Measurements from ENCODE around the gene BMP2K. TPM values are rescaled to one million over a fixed set of nuclear protein-coding genes. Genes with fewer than 3 reads are reported as not detected.

BMP2K gene
- polyA plus RNA-seq, 2 of the 4 experiments (the other 2 are of a cell fraction): 9.9 to 19.7 TPM

DNA sequence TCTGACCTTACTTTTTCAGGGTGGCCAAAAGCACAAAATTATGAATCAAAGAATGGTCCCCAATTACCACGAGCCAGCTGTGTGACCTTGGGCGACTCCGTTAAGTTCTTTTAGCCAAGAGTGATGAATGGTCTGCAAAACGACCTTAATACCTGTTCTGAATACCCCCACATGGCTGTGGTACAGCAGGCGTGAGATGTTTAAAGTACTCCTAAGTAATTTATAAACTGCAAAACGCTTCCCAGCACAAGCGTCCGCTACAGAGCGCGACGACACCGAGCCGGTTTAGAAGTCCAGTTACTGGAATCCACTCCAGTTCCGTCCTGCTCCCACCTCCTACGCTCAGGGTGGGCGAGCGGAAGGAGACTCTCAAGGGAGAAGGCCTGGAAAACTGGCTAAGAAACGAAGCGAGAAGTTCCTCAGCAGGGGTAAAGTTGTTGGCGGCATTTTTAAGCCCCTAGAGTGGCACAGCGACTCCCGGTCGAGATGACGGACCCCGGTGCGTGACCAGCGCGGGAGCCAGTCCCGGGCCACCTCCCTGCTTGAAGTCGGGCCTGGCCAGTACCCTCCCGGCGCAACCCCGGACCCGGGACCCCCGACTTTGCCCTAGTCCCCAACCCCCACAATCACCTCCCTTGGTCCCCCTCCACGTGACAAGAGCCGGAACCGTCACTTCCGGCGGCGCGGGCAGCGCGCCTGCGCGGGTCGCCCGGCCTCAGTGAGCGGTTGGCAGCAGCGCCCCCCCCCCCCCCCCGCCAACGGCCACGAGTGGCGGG is 659 bp upstream of the BMP2K start:
- Histone ChIP-seq H3K9me3 (no peaks in the 10 kb centered on the region), H3K4me2 (peak overlapping the region; percentile 85), H3K27ac (peak overlapping the region; percentile 96 to 97), H3K4me3 (peak overlapping the region; percentile 64), H3K4me1 (peaks cover 18% of the 10 kb centered on the region; the same call in 2 of the 3 replicates)
- peak; percentile 51 to 78 for DNase-seq (ENCODE audit: low read depth in 1 of 2, low spot score in 1 of 2)
- 0% methylated on average over 11 of the region's 54 CpGs for WGBS (ENCODE audit: missing lambda C conversion rate)
- peak; percentile 83 for ATAC-seq
- CTCF ChIA-PET: interaction anchor here (0.6 to 1.3 kb wide), 3 partner anchors 122 to 132 kb away, joined by 3 to 5 read pairs (median 3); no protein-coding TSS in a partner anchor
- TF ChIP-seq HOXB5 (CRISPR knock-in tag; IDR thresholded peaks at IDR 0.05) (no peak), RARB (CRISPR knock-in tag; IDR thresholded peaks at IDR 0.05) (no peak), JUN (IDR thresholded peaks at IDR 0.05) (peak in 1 of 2 experiments; percentile 88), HOXB13 (CRISPR knock-in tag; IDR thresholded peaks at IDR 0.05; ENCODE audit: low read depth) (no peak), ZC3H11A (IDR thresholded peaks at IDR 0.05) (no peak), KDM1A (IDR thresholded peaks at IDR 0.05; ENCODE audit: low read depth) (no peak), PHF8 (IDR thresholded peaks at IDR 0.05; ENCODE audit: borderline replicate concordance, low read depth) (peak; percentile 49; the same call in 1 of the 2 replicates), FOXS1 (CRISPR knock-in tag; IDR thresholded peaks at IDR 0.05) (no peak), CBX2 (IDR thresholded peaks at IDR 0.05; ENCODE audit: borderline replicate concordance, low read depth) (no peak), GATA3 (IDR thresholded peaks at IDR 0.05; ENCODE audit: borderline replicate concordance) (0 out of 2 replicates have a peak, but pooled peaks have one; percentile 15), POLR2A (IDR thresholded peaks at IDR 0.05; ENCODE audit: low read length) (peak; percentile 38), SREBF2 (IDR thresholded peaks at IDR 0.05) (no peak), TFCP2L1 (CRISPR knock-in tag; IDR thresholded peaks at IDR 0.05) (peak; percentile 47; the same call in 1 of the 2 replicates)
- TF ChIP-seq, protein P1, sequence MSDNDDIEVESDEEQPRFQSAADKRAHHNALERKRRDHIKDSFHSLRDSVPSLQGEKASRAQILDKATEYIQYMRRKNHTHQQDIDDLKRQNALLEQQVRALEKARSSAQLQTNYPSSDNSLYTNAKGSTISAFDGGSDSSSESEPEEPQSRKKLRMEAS (IDR thresholded peaks at IDR 0.05): peak; percentile 66; the same call in 1 of the 2 replicates
- TF ChIP-seq, protein P2, sequence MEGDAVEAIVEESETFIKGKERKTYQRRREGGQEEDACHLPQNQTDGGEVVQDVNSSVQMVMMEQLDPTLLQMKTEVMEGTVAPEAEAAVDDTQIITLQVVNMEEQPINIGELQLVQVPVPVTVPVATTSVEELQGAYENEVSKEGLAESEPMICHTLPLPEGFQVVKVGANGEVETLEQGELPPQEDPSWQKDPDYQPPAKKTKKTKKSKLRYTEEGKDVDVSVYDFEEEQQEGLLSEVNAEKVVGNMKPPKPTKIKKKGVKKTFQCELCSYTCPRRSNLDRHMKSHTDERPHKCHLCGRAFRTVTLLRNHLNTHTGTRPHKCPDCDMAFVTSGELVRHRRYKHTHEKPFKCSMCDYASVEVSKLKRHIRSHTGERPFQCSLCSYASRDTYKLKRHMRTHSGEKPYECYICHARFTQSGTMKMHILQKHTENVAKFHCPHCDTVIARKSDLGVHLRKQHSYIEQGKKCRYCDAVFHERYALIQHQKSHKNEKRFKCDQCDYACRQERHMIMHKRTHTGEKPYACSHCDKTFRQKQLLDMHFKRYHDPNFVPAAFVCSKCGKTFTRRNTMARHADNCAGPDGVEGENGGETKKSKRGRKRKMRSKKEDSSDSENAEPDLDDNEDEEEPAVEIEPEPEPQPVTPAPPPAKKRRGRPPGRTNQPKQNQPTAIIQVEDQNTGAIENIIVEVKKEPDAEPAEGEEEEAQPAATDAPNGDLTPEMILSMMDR (IDR thresholded peaks at IDR 0.05): no peak
- TF ChIP-seq, protein P3, sequence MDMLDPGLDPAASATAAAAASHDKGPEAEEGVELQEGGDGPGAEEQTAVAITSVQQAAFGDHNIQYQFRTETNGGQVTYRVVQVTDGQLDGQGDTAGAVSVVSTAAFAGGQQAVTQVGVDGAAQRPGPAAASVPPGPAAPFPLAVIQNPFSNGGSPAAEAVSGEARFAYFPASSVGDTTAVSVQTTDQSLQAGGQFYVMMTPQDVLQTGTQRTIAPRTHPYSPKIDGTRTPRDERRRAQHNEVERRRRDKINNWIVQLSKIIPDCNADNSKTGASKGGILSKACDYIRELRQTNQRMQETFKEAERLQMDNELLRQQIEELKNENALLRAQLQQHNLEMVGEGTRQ (IDR thresholded peaks at IDR 0.05): peak; percentile 84
- POLR2A ChIA-PET: interaction anchor here (0.7 to 2.2 kb wide), 4 partner anchors 87 to 130 kb away, joined by 3 to 18 read pairs (median 10); no protein-coding TSS in a partner anchor
- no peak for FAIRE-seq

DNA sequence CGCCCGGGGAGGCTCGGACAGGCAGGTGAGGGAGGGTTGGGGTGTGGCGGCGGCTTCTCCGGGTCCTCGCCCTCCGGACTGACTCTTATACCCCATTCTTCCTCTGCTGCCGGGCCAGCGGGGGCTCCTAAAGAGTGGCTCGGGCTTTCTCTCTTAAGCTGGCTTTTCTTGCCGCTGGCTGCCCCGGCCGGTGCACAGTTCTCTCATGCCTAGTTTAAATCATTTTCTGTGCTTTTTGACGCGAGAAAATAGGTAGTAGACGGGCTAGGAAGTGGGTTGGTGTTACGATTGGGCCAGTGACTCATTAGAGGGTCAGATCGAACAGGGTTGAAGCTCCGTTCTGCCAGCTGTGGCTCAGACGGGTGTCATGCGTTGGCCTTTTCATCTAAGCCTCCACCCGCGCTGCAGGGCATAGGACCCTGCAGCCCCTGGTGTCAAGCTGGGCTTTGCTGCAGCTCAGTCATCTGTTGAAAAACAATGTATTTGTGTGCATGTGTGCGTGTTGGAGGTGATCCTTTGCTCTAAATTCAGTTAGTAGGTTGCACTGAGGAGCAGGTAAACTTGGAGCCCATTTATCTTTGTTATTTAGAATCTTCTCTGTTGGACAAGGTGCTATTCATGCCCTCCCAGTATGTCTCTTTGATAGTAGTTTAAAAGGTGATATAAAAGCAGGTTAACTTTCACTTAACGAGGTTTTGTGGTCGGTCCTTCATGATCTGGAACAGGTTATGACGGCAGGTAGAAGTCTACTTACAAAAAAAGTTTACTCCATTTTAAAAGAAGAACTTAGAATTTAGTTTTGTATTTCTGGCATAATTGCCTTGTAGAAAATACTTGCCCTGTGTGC is 802 bp downstream of the BMP2K start:
- DNase-seq (ENCODE audit: low read depth in 1 of 2, low spot score in 1 of 2) (peak; percentile 16 to 41), FAIRE-seq (no peak), ATAC-seq (peak; percentile 54 to 62)
- peak overlapping the region; percentile 96 to 97 for H3K27ac ChIP-seq
- ChIA-PET POLR2A (interaction anchor here (0.6 to 2.2 kb wide), 12 partner anchors 10 to 132 kb away, joined by 3 to 18 read pairs (median 4); no protein-coding TSS in a partner anchor), CTCF (interaction anchor here (1.3 kb wide), 2 partner anchors 131 to 134 kb away, joined by 3 to 5 read pairs; no protein-coding TSS in a partner anchor)
- H3K4me2 ChIP-seq: peak overlapping the region; percentile 73
- whole genome bisulfite sequencing (ENCODE audit: missing lambda C conversion rate): 2% methylated on average over 23 of the region's 28 CpGs
- no peaks in the 10 kb centered on the region for H3K9me3 ChIP-seq
- H3K4me1 ChIP-seq: peaks cover 18% of the 10 kb centered on the region; the same call in 2 of the 3 replicates
- H3K4me3 ChIP-seq: peak overlapping the region; percentile 64
- TF ChIP-seq RCOR1 (IDR thresholded peaks at IDR 0.05; ENCODE audit: low read depth, low read length) (no peak), HOXB5 (CRISPR knock-in tag; IDR thresholded peaks at IDR 0.05) (no peak), KDM5A (IDR thresholded peaks at IDR 0.05) (no peak), FOXS1 (CRISPR knock-in tag; IDR thresholded peaks at IDR 0.05) (no peak), EHMT2 (IDR thresholded peaks at IDR 0.05; ENCODE audit: low read depth) (no peak), NPAS2 (CRISPR knock-in tag; IDR thresholded peaks at IDR 0.05; ENCODE audit: borderline replicate concordance) (no peak), TP53 (CRISPR knock-in tag; IDR thresholded peaks at IDR 0.05) (no peak), ZSCAN20 (CRISPR knock-in tag; IDR thresholded peaks at IDR 0.05) (no peak), JUNB (IDR thresholded peaks at IDR 0.05) (no peak), NR3C1 (IDR thresholded peaks at IDR 0.05) (no peak), RNF2 (IDR thresholded peaks at IDR 0.05; ENCODE audit: borderline replicate concordance, low read depth) (no peak), POLR2AphosphoS2 (conservative IDR thresholded peaks at IDR 0.05; ENCODE audit: low read length) (no peak), CBX8 (IDR thresholded peaks at IDR 0.05) (no peak), JUN (IDR thresholded peaks at IDR 0.05) (no peak), BHLHE40 (IDR thresholded peaks at IDR 0.05; ENCODE audit: low read depth, low read length) (no peak)
- TF ChIP-seq, protein P4, sequence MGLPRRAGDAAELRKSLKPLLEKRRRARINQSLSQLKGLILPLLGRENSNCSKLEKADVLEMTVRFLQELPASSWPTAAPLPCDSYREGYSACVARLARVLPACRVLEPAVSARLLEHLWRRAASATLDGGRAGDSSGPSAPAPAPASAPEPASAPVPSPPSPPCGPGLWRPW (IDR thresholded peaks at IDR 0.05): no peak
- TF ChIP-seq, protein P5, sequence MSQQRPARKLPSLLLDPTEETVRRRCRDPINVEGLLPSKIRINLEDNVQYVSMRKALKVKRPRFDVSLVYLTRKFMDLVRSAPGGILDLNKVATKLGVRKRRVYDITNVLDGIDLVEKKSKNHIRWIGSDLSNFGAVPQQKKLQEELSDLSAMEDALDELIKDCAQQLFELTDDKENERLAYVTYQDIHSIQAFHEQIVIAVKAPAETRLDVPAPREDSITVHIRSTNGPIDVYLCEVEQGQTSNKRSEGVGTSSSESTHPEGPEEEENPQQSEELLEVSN (IDR thresholded peaks at IDR 0.05; ENCODE audit: borderline replicate concordance, low read depth): no peak
- TF ChIP-seq, protein P6, sequence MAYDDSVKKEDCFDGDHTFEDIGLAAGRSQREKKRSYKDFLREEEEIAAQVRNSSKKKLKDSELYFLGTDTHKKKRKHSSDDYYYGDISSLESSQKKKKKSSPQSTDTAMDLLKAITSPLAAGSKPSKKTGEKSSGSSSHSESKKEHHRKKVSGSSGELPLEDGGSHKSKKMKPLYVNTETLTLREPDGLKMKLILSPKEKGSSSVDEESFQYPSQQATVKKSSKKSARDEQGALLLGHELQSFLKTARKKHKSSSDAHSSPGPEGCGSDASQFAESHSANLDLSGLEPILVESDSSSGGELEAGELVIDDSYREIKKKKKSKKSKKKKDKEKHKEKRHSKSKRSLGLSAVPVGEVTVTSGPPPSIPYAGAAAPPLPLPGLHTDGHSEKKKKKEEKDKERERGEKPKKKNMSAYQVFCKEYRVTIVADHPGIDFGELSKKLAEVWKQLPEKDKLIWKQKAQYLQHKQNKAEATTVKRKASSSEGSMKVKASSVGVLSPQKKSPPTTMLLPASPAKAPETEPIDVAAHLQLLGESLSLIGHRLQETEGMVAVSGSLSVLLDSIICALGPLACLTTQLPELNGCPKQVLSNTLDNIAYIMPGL (CRISPR knock-in tag; IDR thresholded peaks at IDR 0.05; ENCODE audit: borderline replicate concordance): no peak

Measured in A549 (cell line).